T-helper 1 cell (primary cell): ENCODE measurements around the gene PCDHA1.
"Not testable (repeated sequence)": the region's sequence is repeated elsewhere in the genome, so short reads cannot be mapped to it uniquely, and the experiment has no call there.

Experiments used
- DNase-seq, 5 donors: peaks; one replicate each; pipeline ENCODE4 v3.0.0-alpha.2; 2012 to 2020

PCDHA1 gene

DNA sequence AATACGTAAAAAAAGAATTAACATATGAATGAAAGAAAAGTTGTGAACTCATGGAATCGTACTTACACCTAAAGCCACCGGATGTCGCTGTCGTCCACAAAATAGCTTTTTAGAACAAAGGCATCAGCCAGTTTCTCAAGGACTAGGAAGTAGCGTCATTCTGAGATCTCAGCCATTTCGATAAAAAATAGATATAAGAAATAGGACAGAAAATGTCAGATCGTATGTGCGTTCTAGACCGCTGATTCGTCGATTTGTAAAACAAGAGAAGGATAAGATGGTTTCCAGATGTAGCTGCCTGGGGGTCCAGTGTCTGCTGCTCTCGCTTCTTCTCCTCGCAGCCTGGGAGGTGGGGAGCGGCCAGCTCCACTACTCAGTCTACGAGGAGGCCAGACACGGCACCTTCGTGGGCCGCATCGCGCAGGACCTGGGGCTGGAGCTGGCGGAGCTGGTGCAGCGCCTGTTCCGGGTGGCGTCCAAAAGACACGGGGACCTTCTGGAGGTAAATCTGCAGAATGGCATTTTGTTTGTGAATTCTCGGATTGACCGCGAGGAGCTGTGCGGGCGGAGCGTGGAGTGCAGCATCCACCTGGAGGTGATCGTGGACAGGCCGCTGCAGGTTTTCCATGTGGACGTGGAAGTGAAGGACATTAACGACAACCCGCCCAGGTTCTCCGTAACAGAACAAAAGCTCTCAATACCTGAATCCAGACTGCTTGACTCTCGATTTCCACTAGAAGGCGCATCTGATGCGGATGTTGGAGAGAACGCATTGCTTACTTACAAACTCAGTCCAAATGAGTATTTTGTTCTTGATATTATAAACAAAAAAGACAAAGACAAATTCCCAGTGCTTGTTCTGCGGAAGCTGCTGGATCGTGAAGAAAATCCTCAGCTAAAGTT is 70.1 kb downstream of the PCDHA1 start, which contains the start of gene PCDHA10:
Gene PCDHA10, plus strand, starts transcription at position 126 of the 903 bp plus-strand sequence. Its CDS starts 152 bp downstream, at position 278.
- no peak for DNase-seq

DNA sequence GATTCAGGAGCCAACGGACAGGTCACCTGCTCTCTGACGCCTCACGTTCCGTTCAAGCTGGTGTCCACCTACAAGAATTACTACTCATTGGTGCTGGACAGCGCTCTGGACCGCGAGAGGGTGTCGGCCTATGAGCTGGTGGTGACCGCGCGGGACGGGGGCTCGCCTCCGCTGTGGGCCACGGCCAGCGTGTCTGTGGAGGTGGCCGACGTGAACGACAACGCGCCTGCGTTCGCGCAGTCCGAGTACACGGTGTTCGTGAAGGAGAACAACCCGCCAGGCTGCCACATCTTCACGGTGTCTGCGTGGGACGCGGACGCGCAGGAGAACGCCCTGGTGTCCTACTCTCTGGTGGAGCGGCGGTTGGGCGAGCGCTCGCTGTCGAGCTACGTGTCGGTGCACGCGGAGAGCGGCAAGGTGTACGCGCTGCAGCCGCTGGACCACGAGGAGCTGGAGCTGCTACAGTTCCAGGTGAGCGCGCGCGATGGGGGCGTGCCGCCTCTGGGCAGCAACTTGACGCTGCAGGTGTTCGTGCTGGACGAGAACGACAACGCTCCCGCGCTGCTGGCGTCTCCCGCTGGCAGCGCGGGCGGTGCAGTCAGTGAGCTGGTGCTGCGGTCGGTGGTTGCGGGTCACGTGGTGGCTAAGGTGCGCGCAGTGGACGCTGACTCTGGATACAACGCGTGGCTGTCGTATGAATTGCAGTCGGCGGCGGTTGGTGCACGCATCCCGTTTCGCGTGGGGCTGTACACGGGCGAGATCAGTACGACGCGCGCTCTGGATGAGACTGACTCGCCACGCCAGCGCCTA is 71.4 kb downstream of the PCDHA1 start:
- no peak for DNase-seq

DNA sequence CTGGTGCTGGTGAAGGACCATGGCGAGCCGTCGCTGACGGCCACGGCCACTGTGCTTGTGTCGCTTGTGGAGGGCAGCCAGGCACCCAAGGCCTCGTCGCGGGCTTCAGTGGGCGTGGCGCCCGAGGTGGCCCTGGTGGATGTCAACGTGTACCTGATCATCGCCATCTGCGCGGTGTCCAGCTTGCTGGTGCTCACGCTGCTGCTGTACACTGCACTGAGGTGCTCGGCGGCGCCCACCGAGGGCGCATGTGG is 72.0 kb downstream of the PCDHA1 start:
- no peak for DNase-seq

DNA sequence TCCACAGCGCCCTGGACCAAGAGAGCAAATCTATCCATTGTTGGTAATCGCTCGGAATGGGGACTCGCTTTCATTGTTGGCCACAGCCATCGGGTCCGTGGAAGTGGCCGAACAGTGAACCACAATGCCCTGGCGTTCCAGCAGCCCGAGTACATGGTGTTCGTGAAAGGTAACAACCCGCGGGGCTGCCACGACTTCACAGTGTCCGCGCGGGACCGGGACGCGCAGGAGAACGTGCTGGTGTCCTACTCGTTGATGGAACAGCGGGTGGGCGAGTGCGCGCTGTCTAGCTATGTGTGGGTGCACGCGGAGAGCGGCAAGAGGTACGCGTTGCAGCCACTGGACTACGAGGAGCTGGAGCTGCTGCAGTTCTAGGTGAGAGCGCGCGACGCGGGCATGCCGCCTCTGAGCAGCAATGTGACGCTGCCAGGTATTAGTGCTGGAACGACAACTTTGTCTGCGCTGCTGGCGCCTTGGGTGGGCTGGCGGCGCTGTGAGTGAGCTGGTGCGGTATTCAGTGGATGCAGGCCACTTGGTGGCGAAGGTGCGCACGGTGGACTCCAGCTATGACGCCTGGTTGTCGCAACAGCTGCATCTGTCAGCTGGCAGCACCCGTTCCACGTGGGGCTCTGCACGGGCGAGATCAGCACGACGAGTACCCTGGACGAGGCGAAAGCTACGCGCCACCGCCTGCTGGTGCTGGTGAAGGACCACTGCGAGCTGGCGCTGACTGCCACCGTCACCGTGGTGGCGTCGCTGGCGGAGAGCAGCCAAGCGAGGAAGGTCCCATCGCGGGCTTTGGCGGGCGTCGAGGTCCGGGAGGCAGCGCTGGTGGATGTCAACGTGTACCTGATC is 76.7 kb downstream of the PCDHA1 start:
- no peak for DNase-seq

DNA sequence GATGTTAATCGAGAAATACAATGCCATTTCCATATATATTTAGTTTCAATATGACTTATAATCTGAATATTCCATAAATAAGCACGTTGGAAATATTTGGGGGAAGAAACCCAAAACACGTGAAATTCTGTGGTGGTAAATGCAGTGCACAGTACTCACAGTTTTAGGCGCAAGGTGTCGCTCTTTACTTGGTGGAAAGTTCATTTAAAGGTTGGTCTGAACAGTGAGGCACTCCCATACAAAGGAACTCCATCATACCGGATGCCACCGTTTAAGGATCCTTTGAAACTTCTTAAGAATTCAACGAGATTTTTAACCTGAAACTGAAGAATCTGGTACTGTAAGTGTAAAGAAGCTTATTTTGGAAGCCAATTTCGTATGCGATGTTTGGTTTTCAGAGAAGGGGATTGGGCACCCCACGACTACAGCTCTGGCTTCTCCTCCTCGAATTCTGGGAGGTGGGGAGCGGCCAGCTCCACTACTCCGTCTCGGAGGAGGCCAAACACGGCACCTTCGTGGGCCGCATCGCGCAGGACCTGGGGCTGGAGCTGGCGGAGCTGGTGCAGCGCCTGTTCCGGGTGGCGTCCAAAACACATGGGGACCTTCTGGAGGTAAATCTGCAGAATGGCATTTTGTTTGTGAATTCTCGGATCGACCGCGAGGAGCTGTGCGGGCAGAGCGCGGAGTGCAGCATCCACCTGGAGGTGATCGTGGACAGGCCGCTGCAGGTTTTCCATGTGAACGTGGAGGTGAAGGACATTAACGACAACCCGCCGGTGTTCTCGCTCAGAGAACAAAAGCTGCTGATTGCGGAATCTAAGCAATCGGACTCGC is 83.0 kb downstream of the PCDHA1 start, which contains the start of gene PCDHA11:
Gene PCDHA11, plus strand, starts transcription at position 237 of the 834 bp plus-strand sequence. Its CDS starts 147 bp downstream, at position 384.
- no peak for DNase-seq

DNA sequence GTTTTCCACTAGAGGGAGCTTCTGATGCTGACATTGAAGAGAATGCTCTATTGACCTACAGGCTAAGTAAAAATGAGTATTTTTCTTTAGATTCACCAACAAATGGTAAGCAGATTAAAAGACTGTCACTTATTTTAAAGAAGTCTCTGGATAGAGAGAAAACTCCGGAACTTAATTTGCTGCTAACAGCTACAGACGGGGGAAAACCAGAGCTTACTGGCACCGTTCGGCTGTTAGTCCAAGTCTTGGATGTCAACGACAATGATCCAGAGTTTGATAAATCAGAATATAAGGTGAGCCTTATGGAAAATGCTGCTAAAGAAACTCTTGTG is 83.6 kb downstream of the PCDHA1 start:
- no peak for DNase-seq

DNA sequence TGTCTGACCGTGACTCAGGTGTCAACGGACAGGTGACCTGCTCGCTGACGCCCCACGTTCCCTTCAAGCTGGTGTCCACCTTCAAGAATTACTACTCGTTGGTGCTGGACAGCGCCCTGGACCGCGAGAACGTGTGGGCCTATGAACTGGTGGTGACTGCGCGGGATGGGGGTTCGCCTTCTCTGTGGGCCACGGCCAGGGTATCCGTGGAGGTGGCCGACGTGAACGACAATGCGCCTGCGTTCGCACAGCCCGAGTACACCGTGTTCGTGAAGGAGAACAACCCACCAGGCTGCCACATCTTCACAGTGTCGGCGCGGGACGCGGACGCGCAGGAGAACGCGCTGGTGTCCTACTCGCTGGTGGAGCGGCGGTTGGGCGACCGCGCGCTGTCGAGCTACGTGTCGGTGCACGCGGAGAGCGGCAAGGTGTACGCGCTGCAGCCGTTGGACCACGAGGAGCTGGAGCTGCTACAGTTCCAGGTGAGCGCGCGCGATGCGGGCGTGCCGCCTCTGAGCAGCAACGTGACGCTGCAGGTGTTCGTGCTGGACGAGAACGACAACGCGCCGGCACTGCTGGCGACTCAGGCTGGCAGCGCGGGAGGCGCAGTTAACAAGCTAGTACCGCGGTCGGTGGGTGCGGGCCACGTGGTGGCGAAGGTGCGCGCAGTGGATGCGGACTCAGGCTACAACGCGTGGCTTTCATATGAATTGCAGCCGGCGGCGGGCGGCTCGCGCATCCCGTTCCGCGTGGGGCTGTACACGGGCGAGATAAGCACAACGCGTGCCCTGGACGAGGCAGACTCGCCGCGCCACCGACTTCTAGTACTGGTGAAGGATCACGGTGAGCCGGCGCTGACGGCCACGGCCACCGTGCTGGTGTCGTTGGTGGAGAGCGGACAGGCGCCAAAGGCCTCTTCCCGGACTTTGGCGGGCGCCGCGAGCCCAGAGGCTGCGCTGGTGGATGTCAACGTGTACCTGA is 84.6 kb downstream of the PCDHA1 start:
- DNase-seq = no peak

DNA sequence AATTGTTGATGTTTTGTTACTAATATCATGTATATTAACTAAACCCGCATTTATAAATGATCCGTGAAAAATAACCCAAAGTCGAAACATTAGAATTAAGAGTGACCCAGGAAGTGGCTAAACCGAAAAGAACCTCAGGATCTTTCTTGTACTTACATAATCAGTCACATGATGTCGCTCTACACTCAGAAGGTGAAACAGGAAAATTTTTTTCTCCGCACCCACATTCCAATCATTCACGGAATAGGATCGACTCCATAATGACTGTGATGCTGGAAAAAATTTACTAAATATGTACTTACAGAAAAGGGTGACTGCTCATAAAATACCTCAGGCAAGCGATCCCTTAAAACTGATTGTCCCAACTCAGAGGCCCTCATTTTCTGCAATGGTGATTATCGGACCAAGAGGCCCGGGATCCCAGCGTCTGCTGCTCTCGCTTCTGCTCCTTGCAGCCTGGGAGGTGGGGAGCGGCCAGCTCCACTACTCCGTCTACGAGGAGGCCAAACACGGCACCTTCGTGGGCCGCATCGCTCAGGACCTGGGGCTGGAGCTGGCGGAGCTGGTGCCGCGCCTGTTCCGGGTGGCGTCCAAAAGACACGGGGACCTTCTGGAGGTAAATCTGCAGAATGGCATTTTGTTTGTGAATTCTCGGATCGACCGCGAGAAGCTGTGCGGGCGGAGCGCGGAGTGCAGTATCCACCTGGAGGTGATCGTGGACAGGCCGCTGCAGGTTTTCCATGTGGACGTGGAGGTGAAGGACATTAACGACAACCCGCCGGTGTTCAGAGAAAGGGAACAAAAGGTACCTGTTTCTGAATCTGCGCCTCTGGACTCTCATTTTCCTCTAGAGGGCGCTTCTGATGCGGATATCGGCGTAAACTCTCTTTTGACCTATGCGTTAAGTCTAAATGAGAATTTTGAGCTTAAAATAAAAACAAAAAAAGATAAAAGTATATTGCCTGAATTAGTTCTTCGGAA is 89.4 kb downstream of the PCDHA1 start, which contains the start of gene PCDHA12:
Gene PCDHA12, plus strand, starts transcription at position 224 of the 981 bp plus-strand sequence. Its CDS starts 165 bp downstream, at position 389.
- no peak for DNase-seq

DNA sequence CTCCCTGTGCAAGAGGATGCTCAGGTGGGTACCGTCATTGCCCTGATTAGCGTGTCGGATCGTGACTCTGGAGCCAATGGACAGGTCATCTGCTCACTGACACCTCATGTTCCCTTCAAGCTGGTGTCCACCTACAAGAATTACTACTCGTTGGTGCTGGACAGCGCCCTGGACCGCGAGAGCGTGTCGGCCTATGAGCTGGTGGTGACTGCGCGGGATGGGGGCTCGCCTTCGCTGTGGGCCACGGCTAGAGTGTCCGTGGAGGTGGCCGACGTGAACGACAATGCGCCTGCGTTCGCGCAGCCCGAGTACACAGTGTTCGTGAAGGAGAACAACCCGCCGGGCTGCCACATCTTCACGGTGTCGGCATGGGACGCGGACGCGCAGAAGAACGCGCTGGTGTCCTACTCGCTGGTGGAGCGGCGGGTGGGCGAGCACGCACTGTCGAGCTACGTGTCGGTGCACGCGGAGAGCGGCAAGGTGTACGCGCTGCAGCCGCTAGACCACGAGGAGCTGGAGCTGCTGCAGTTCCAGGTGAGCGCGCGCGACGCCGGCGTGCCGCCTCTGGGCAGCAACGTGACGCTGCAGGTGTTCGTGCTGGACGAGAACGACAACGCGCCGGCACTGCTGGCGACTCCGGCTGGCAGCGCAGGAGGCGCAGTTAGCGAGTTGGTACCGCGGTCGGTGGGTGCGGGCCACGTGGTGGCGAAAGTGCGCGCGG is 90.8 kb downstream of the PCDHA1 start:
- DNase-seq = not testable (repeated sequence)

DNA sequence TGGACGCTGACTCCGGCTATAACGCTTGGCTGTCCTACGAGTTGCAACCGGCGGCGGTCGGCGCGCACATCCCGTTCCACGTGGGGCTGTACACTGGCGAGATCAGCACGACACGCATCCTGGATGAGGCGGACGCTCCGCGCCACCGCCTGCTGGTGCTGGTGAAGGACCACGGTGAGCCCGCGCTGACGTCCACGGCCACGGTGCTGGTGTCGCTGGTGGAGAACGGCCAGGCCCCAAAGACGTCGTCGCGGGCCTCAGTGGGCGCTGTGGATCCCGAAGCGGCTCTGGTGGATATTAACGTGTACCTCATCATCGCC is 91.3 kb downstream of the PCDHA1 start:
- no peak for DNase-seq

DNA sequence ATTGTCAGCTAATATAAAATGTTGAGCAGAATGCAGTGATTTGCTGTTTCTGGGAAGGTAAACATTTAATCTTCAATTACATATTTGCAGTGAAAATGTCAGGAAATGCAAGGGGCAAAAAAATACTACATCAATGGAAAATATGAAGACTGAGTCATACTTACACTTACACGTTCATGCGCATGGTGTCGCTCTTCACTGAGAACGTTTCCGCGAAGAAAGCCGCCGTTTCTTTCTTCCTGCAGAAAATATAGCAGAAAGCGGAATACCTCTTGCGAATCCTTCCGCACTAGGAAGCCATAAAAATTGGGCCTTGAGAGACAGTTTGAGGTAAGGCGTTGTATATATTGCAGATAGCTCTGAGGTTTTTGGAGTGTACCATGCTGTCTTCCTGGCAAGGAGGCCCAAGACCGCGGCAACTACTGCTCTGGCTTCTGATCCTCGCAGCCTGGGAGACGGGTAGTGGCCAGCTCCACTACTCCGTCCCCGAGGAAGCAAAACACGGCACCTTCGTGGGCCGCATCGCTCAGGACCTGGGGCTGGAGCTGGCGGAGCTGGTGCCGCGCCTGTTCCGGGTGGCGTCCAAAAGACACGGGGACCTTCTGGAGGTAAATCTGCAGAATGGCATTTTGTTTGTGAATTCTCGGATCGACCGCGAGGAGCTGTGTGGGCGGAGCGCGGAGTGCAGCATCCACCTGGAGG is 96.1 kb downstream of the PCDHA1 start, which contains the start of gene PCDHA13:
Gene PCDHA13, plus strand, starts transcription at position 236 of the 702 bp plus-strand sequence. Its CDS starts 145 bp downstream, at position 381.
- DNase-seq = no peak

DNA sequence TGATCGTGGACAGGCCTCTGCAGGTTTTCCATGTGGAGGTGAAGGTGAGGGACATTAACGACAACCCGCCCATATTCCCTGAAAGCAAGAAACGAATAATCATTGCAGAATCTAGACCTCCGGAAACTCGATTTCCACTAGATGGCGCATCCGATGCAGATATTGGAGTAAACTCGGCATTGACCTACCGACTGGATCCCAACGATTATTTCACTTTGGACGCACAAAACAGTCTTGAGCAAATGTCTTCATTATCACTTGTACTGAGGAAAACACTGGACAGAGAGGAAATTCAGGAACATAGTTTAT is 96.6 kb downstream of the PCDHA1 start:
- no peak for DNase-seq

DNA sequence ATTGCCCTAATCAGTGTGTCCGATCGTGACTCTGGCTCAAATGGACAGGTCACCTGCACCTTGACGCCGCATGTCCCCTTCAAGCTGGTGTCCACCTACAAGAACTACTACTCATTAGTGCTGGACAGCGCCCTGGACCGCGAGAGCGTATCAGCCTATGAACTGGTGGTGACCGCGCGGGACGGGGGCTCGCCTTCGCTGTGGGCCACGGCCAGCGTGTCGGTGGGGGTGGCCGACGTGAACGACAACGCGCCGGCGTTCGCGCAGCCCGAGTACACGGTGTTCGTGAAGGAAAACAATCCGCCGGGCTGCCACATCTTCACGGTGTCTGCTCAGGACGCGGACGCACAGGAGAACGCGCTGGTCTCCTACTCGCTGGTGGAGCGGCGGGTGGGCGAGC is 97.4 kb downstream of the PCDHA1 start:
- no peak for DNase-seq

DNA sequence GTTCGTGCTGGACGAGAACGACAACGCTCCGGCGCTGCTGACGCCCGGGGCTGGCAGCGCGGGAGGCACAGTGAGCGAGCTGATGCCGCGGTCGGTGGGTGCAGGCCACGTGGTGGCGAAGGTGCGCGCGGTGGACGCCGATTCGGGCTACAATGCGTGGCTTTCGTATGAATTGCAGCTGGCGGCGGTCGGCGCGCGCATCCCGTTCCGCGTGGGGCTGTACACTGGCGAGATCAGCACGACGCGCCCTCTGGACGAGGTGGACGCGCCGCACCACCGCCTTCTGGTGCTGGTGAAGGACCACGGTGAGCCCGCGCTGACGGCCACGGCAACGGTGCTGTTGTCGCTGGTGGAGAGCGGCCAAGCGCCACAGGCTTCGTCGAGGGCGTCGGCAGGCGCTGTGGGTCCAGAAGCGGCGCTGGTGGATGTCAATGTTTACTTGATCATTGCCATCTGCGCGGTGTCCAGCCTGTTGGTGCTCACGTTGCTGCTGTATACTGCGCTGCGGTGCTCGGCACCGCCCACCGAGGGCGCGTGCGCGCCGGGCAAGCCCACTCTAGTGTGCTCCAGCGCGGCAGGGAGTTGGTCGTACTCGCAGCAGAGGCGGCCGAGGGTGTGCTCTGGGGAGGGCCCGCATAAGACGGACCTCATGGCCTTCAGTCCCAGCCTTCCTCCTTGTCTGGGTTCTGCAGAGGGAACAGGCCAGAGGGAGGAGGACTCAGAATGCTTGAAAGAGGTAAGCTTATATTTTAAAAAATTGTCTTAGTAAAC is 98.2 kb downstream of the PCDHA1 start:
- no peak for DNase-seq

DNA sequence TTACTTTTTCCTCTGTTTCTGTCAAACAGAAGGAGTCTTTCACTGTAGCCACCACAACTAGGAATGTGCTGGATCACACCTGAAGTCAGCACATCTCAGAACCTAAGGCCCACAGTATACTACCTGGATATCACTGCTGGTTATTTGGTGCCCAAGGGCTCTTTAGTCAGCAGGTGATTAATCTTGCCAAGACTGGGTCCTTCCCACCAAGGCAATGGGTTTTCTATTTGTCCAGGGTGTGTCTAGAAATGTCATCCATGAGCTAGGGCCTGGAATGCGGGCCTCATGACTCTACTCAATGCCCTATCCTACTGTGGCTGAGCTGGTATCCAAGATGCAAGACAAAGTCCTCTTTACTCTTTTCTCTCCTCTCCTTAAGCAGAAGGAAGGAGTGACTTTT is 130.4 kb downstream of the PCDHA1 start:
- DNase-seq = no peak

DNA sequence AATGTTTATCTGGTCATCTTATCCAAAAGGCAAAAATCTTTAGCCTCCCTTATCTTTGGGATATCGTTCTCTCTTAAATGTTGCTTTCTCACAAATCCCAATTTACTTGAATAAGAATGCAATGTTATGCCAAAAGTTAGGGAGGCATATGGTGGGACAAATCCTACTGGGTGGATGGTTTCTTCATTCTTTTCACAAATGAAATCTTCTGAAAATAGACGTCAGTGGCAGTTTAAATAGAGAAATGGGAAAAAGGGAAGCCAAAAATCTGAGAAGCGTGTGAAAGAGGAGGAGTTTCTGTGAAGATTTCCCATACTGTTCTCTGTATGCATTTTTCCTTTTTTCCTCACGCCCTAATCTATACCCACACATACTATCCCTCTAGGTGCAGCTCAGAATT is 137.7 kb downstream of the PCDHA1 start:
- DNase-seq = no peak

DNA sequence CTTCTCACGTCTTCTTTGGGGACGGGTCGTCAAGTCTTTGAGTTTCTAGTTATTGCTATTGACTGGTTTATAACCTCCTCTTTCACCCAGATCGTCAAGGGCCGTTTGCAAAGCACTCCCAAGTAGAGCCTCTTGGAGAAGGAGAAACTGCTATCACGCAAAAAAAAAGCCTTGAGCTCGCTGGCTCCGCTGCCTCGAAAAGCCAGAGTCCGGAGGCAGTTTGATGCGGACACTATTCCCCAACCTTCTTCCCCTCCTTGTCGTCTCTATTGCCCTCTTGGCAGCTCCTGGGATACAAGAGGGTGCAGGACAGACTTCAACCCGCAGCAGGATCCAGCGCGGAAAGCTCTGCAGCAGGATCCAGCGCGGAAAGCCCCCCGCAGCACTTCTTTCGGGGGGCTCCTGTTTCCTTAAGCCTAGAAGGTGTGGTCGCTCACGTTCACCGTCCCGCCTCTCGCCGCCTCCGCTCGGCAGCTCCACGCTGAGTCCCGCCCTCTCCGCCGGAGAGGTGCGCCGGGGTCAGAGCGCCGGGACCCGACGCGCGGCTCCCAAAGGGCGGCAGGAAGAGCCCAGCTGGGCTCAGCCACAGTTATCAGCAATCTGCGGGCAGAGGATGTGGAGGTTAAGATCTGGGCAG is 140.0 kb downstream of the PCDHA1 start, which contains the start of gene PCDHAC1:
Gene PCDHAC1, plus strand, starts transcription at position 494 of the 637 bp plus-strand sequence. CDS start 594 bp downstream, outside the sequence.
- DNase-seq = no peak
